GM12878 (cell line): Measurements from ENCODE around the gene KLHL2. TPM values are rescaled to one million over a fixed set of nuclear protein-coding genes. Genes with fewer than 3 reads are reported as not detected.

ENCODE experiments used
- ATAC-seq: fragments of 200-7000 bp; cut with Tn5 transposase; 3 replicates; pipeline ENCODE4 v1.9.1; 2020; ENCODE audit warnings: mild to moderate bottlenecking, moderate library complexity
- BruUV-seq: library from RNA; stranded (reverse); fragments of 400-500 nt; replicated peaks from 2 replicates; lab custom pipeline; 2021; lab: Mats Ljungman, UMichigan
- CTCF ChIA-PET: fragments of 300-600 bp; sonication (Branson Sonifier 250); formaldehyde crosslinking; extraction: SDS; loops from one replicate; lab custom pipeline; 2021; ENCODE audit warnings: inconsistent platforms; lab: Yijun Ruan, JAX
- POLR2A ChIA-PET: fragments of 350-600 bp; formaldehyde crosslinking; extraction: SDS; loops from one replicate; lab custom pipeline; 2021; ENCODE audit warnings: inconsistent platforms; lab: Charles Lee
- RAD21 ChIA-PET: fragments of 300-600 bp; sonication (Branson Sonifier 250); formaldehyde crosslinking; loops from one replicate; lab custom pipeline; 2023; ENCODE audit warnings: antibody characterized with exemption; ENCODE audit not compliant: unreplicated experiment; lab: Charles Lee
- SMC1A ChIA-PET: fragments of 300-600 bp; sonication (Branson Sonifier 250); formaldehyde crosslinking; loops from one replicate; lab custom pipeline; 2023; ENCODE audit not compliant: unreplicated experiment, uncharacterized antibody; lab: Charles Lee
- DNase-seq: peaks from one replicate; pipeline ENCODE4 v3.0.0-alpha.2; 2011; ENCODE audit warnings: low read depth, low spot score
- FAIRE-seq: peaks from 3 replicates; lab custom pipeline; 2011; peaks lifted over from hg19 to GRCh38; lab: Jason Lieb, UNC
- H2AFZ ChIP-seq: 2 replicates; pipeline ENCODE4 v1.6.0; 2011; ENCODE audit warnings: low read depth, low read length, control low read depth; ENCODE audit not compliant: control insufficient read depth
- H3K27ac ChIP-seq: 2 replicates; pipeline ENCODE4 v1.5.1; 2011; ENCODE audit warnings: control low read depth; ENCODE audit not compliant: control insufficient read depth, insufficient read depth
- H3K27me3 ChIP-seq, 2 experiments: replicated peaks in 1 of 2; 2 replicates each; pipeline versions ENCODE4 v1.6.0 to v1.6.1; 2011; ENCODE audit warnings: low read length in 1 of 2; ENCODE audit not compliant: control insufficient read depth in 2 of 2, insufficient read depth in 2 of 2
- H3K36me3 ChIP-seq, 2 experiments: 2 replicates each; pipeline ENCODE4 v1.5.1; 2011; ENCODE audit warnings: low read length in 1 of 2; ENCODE audit not compliant: control insufficient read depth in 2 of 2, insufficient read depth in 2 of 2
- H3K4me1 ChIP-seq: 2 replicates; pipeline ENCODE4 v1.6.1; 2011; ENCODE audit warnings: mild to moderate bottlenecking, low read length, moderate library complexity, mixed read lengths; ENCODE audit not compliant: control insufficient read depth, insufficient read depth
- H3K4me2 ChIP-seq: 2 replicates; pipeline ENCODE4 v1.6.0; 2011; ENCODE audit warnings: control low read depth; ENCODE audit not compliant: control insufficient read depth, insufficient read depth
- H3K4me3 ChIP-seq: fragments of 200-600 bp; sonication (generic); 2 replicates; pipeline ENCODE4 v1.5.1; 2016
- H3K79me2 ChIP-seq: 2 replicates; pipeline ENCODE4 v1.6.0; 2011; ENCODE audit warnings: low read length; ENCODE audit not compliant: control insufficient read depth, insufficient read depth
- H3K9ac ChIP-seq: 2 replicates; pipeline ENCODE4 v1.8.0; 2011; ENCODE audit warnings: low read length, control low read depth, mixed read lengths; ENCODE audit not compliant: control insufficient read depth, insufficient read depth
- H3K9me3 ChIP-seq: replicated peaks from 3 replicates; pipeline ENCODE4 v1.5.1; 2011; ENCODE audit warnings: mild to moderate bottlenecking, low read length; ENCODE audit not compliant: control insufficient read depth, insufficient read depth
- H4K20me1 ChIP-seq: 2 replicates; pipeline ENCODE4 v1.6.0; 2011; ENCODE audit not compliant: control insufficient read depth, insufficient read depth
- BRCA1 ChIP-seq: IDR thresholded peaks from 2 replicates; pipeline ENCODE4 v1.6.1; 2011; ENCODE audit warnings: low read depth, low read length, improper control_type of control experiment
- EED ChIP-seq: sonication (generic); IDR thresholded peaks from 2 replicates; pipeline ENCODE4 v1.6.1; 2016; ENCODE audit warnings: antibody characterized with exemption, low read depth
- TAF1 ChIP-seq: IDR thresholded peaks from 2 replicates; pipeline ENCODE4 v1.6.1; 2011; ENCODE audit warnings: mild to moderate bottlenecking, low read depth, low read length, borderline replicate concordance
- ZZZ3 ChIP-seq: IDR thresholded peaks from 2 replicates; pipeline ENCODE4 v1.6.1; 2011; ENCODE audit warnings: low read depth; ENCODE audit not compliant: control insufficient read depth, insufficient read length
- WGBS: methylation state at CpG from one replicate; pipeline ENCODE4 v1.1.6; 2016; ENCODE audit warnings: low lambda C conversion rate; ENCODE audit not compliant: insufficient replicate concordance, insufficient coverage; ENCODE audit errors: missing lambda C conversion rate; 5-methylcytosine and 5-hydroxymethylcytosine counted together
- in situ Hi-C: fragments of 300-500 bp; cut with MboI; formaldehyde crosslinking; loops from 9 replicates; pipeline ENCODE4 v1.14.3; 2018; ENCODE audit warnings: mixed read lengths
- intact Hi-C: fragments of 100-400 bp; cut with micrococcal nuclease; formaldehyde crosslinking; loops from one replicate; pipeline ENCODE4 v1.14.2; 2022; ENCODE audit not compliant: unreplicated experiment
- polyA plus RNA-seq, 11 experiments: library from polyadenylated mRNA; depleted of rRNA in 4 of 11; unstranded in 6 of 11; stranded (reverse) in 5 of 11; fragments of >200 nt; fragmentation: Nextera tagmentation in 4 of 11; fragmentation: Illumina TruSeq in 1 of 11; extraction: Ambion mirVana in 4 of 11; extraction: Trizol in 1 of 11; gene quantifications; 1 replicate in 1 of 11; 2 replicates in 10 of 11; pipeline versions ENCODE4 v1.2.1 to v1.2.3, GENCODE V29; 2011 to 2016; ENCODE audit warnings: inconsistent platforms in 2 of 11, missing spikeins in 2 of 11, low read depth in 1 of 11
- total RNA-seq, 4 experiments: library from RNA; depleted of rRNA in 3 of 4; stranded (reverse); fragments of >200 nt in 3 of 4; fragmentation: Illumina TruSeq in 1 of 4; extraction: Trizol in 1 of 4; gene quantifications; 2 replicates each; pipeline versions ENCODE4 v1.2.1 to v1.2.3, GENCODE V29; 2013 to 2021
- TF ChIP-seq, protein P1 (sequence below): fragments of 450-650 bp; IDR thresholded peaks from 2 replicates; pipeline ENCODE4 v1.6.1; 2017; ENCODE audit warnings: mild to moderate bottlenecking, moderate library complexity
- TF ChIP-seq, protein P2 (sequence below): fragments of 450-650 bp; IDR thresholded peaks from 2 replicates; pipeline ENCODE4 v1.6.1; 2016; ENCODE audit warnings: mild to moderate bottlenecking

KLHL2 gene
- total and polyA plus RNA-seq, 10 of the 15 experiments (the other 5 are each of a cell fraction or from before 2014, with no cell fraction given), result 4.8 to 22.8 (median 12.9) TPM

DNA sequence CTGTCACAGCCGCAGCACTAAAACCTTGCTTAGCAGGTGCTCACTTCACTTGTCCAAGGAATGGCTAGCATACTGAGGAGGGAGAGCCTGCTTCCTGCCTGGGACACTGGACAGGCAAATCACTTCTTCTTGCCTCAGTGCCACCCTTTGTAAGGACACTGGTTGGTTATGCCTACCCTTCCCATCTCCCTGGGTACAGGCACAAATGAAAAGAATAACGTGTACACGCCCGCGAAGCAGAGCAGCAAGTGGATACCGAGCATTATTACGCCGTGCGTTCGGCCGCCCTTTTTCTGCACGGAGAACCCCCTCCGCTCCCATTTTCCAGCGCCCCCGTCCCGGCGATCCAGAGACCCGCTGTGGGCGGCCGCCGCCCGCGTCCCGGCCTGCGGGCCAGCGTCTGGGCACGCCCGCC lies 338 bp upstream of the KLHL2 start:
- under 1% methylated on average over 22 of the region's 28 CpGs for WGBS
- no TSS peak for BruUV-seq
- ATAC-seq (peak; percentile 23), FAIRE-seq (no peak), DNase-seq (no peak)
- H3K9me3 ChIP-seq, result no peaks in the 10 kb centered on the region
- ChIA-PET SMC1A (interaction anchor here (0.6 to 1.3 kb wide), 3 partner anchors 9 to 136 kb away, joined by 3 to 6 read pairs (median 3); no protein-coding TSS in a partner anchor), RAD21 (interaction anchor here (1.1 to 1.6 kb wide), 2 partner anchors 83 to 120 kb away, joined by 3 to 4 read pairs; partner anchors contain the start of gene MSMO1), CTCF (interaction anchor here (1.3 to 1.4 kb wide), 2 partner anchors 29 to 76 kb away, joined by 3 to 4 read pairs; no protein-coding TSS in a partner anchor)
- H3K4me2 ChIP-seq, result peak overlapping the region; percentile 100
- H4K20me1 ChIP-seq, result no peaks in the 10 kb centered on the region
- peaks cover 27% of the 10 kb centered on the region for H3K79me2 ChIP-seq
- intact Hi-C loops (loop anchor here (2.0 kb wide), 1 partner anchor 120 kb away; the partner anchor contains the start of gene MSMO1), in situ Hi-C loops (no loop called here)
- H3K27me3 ChIP-seq, result no peaks in the 10 kb centered on the region
- no peak for TF ChIP-seq TAF1
- TF ChIP-seq BRCA1, result no peak
- TF ChIP-seq, protein P1, sequence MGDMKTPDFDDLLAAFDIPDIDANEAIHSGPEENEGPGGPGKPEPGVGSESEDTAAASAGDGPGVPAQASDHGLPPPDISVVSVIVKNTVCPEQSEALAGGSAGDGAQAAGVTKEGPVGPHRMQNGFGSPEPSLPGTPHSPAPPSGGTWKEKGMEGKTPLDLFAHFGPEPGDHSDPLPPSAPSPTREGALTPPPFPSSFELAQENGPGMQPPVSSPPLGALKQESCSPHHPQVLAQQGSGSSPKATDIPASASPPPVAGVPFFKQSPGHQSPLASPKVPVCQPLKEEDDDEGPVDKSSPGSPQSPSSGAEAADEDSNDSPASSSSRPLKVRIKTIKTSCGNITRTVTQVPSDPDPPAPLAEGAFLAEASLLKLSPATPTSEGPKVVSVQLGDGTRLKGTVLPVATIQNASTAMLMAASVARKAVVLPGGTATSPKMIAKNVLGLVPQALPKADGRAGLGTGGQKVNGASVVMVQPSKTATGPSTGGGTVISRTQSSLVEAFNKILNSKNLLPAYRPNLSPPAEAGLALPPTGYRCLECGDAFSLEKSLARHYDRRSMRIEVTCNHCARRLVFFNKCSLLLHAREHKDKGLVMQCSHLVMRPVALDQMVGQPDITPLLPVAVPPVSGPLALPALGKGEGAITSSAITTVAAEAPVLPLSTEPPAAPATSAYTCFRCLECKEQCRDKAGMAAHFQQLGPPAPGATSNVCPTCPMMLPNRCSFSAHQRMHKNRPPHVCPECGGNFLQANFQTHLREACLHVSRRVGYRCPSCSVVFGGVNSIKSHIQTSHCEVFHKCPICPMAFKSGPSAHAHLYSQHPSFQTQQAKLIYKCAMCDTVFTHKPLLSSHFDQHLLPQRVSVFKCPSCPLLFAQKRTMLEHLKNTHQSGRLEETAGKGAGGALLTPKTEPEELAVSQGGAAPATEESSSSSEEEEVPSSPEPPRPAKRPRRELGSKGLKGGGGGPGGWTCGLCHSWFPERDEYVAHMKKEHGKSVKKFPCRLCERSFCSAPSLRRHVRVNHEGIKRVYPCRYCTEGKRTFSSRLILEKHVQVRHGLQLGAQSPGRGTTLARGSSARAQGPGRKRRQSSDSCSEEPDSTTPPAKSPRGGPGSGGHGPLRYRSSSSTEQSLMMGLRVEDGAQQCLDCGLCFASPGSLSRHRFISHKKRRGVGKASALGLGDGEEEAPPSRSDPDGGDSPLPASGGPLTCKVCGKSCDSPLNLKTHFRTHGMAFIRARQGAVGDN, result 0 out of 2 replicates have a peak, but pooled peaks have one; percentile 9
- TF ChIP-seq ZZZ3, result no peak
- TF ChIP-seq, protein P2, sequence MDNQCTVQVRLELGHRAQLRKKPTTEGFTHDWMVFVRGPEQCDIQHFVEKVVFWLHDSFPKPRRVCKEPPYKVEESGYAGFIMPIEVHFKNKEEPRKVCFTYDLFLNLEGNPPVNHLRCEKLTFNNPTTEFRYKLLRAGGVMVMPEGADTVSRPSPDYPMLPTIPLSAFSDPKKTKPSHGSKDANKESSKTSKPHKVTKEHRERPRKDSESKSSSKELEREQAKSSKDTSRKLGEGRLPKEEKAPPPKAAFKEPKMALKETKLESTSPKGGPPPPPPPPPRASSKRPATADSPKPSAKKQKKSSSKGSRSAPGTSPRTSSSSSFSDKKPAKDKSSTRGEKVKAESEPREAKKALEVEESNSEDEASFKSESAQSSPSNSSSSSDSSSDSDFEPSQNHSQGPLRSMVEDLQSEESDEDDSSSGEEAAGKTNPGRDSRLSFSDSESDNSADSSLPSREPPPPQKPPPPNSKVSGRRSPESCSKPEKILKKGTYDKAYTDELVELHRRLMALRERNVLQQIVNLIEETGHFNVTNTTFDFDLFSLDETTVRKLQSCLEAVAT, result peak; percentile 26; the same call in 1 of the 2 replicates
- peak; percentile 20; the same call in 1 of the 2 replicates for TF ChIP-seq EED
- TF ChIP-seq, all 136 proteins: peak for 3
- Histone ChIP-seq H3K4me3 (peak overlapping the region; percentile 90), H2AFZ (peak overlapping the region; percentile 99), H3K27ac (peak overlapping the region; percentile 35; the same call in 1 of the 2 replicates), H3K4me1 (peaks cover 9% of the 10 kb centered on the region), H3K36me3 (no peaks in the 10 kb centered on the region), H3K9ac (peak overlapping the region; percentile 72)
- POLR2A ChIA-PET, result no interaction called here
